ENCODE data around the gene CCDC88B.

The CCDC88B gene, protein sequence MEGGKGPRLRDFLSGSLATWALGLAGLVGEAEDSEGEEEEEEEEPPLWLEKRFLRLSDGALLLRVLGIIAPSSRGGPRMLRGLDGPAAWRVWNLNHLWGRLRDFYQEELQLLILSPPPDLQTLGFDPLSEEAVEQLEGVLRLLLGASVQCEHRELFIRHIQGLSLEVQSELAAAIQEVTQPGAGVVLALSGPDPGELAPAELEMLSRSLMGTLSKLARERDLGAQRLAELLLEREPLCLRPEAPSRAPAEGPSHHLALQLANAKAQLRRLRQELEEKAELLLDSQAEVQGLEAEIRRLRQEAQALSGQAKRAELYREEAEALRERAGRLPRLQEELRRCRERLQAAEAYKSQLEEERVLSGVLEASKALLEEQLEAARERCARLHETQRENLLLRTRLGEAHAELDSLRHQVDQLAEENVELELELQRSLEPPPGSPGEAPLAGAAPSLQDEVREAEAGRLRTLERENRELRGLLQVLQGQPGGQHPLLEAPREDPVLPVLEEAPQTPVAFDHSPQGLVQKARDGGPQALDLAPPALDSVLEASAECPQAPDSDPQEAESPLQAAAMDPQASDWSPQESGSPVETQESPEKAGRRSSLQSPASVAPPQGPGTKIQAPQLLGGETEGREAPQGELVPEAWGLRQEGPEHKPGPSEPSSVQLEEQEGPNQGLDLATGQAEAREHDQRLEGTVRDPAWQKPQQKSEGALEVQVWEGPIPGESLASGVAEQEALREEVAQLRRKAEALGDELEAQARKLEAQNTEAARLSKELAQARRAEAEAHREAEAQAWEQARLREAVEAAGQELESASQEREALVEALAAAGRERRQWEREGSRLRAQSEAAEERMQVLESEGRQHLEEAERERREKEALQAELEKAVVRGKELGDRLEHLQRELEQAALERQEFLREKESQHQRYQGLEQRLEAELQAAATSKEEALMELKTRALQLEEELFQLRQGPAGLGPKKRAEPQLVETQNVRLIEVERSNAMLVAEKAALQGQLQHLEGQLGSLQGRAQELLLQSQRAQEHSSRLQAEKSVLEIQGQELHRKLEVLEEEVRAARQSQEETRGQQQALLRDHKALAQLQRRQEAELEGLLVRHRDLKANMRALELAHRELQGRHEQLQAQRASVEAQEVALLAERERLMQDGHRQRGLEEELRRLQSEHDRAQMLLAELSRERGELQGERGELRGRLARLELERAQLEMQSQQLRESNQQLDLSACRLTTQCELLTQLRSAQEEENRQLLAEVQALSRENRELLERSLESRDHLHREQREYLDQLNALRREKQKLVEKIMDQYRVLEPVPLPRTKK (N-terminal part only)

DNA sequence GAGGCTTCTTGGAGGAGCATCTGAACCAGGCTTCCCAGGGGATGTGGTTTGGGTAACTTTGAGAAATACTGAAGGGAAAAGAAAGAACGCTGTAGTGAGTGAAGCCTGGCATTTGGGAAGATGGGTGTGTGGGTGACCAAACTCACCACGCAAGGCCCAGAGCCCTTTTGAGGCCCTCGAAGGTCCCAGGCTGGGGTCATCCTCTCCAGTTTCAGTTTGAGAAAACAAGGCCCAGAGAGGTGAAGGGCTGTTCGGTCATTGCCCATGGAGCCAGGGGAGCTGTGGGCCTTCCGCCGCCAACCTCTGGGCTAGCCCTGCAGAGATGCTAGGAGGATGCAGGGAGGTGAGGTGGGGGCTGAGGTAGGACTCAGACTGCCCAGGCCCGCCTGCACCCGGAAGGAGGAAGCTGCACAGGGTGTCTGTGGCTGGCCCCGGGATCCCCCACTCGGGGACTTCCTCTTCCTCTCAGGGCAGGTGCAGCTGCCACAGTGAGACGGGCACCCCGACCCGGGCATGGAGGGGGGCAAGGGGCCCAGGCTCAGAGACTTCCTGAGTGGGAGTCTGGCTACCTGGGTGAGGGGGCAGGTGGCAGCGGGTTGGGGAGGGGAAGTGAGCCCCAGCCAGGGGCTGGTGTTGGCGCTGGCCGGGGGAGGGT lies at the start of gene CCDC88B:
Gene CCDC88B (plus strand): TSS at position 451 of the 655 bp plus-strand sequence. CDS start 63 bp downstream, at position 514.
- peak; percentile 66 to 76 (median 74) for DNase-seq (ENCODE audit: low read depth in 2 of 3, low spot score in 1 of 3)

DNA sequence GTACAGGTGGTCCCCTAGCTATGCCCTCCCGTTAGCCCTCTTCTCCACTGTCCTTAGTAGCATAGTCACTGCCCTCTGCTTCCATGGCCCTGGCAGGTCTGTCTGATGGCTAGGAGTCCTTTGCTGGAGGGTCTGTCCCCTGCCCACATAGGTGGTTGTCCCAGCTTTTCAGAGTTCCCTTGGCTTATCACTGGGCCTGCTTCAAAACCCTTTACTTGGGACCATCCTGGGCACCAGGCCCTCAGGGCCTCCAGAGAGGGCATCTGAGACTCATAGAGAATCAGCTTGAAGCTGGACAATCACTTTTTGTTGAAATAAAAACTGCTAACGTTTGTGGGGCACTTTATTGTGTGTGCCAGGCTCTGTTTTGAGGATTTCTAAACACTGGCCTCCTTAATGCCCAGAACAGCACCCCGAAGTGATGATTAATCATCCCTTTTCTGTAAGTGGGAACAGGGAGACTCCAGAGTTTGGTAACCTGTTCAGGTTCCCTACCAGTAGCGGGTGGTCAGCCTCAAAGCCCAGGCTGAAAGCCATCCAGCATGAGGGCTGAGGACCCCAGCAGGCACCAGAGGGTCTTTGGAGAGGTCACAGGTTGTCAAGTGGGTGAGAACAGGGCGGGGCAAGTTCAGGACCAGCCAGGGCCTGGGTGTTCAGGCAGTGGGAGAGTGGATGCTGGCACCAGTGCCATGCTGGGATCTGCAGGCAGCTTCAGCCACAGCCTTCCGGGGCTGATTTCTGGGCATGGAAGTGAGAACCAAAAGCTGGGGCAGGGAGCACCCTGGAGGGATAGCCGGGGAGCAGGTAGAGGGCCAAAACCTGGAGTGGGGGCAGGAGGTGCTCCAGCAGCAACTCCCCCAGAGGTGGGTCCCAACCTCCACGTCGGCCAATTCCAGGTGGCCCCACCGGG lies 49.4 kb upstream of the CCDC88B start:
- no peak for DNase-seq (ENCODE audit: low read depth in 2 of 3, low spot score in 1 of 3)

DNA sequence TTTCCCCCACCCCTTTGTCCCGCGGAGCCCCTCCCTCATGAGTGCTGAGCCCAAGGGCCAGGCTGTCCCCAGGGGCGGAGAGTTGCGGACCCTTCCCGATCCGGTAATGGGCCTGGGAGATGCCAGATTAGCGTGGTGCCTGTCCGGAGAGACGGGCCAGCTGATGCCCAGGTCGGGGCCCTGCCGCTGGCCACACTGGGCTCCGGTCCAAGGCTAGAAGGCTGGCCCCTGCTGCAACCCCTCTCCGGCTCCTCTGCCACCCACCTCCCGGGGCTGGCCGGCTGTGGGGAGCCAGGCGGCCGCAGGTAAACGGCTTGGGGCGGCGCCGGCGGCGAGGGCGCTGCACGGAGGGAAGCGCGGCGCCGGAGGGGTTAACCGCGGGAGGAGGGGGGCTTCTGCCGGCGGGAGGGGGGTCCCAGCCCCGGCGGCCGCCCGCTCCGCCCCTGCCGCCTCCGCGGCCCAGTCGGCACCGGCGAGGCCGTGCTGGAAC lies 48.7 kb upstream of the CCDC88B start, which contains the start of gene KCNK4:
Gene KCNK4 (plus strand): TSS at position 41 of the 490 bp plus-strand sequence. CDS start 1,717 bp downstream, outside the sequence.
- DNase-seq (ENCODE audit: low read depth in 2 of 3, low spot score in 1 of 3), result no peak

DNA sequence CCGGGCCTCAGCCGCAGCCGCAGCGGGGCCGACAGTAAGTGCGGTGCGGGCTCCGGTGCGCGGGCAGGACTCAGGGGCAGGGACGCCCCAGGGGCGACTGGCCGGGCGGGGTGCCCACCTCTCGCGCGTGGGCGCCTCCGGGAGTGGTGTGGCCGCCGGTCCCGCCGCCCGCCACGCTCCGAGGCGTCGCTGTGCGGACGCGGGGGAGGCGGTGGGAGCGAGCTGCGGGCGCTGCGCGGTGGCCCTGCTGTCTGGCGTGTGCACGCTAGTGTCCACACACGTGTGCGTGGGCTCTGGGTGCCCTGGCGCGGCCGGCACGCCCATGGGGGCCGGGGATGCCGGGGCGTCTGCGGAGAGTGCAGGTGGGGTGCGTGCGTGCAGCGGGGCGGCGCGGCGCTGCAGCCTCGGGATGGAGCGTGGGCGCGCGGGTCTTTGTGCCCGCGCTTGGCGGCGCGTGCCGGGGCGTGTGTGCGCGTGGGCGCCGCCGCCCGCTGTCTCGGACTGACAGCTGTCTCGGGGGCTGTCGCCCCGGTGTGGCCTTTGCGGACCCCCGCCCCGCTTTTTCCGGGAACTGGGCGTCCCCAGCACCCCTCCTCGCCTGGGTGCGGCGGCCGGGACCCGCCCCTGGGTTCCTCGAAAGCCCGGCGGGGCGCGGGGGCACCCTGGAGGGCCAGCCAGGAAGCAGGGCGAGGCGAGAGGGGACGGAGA lies 48.1 kb upstream of the CCDC88B start:
- no peak for DNase-seq (ENCODE audit: low read depth in 2 of 3, low spot score in 1 of 3)

DNA sequence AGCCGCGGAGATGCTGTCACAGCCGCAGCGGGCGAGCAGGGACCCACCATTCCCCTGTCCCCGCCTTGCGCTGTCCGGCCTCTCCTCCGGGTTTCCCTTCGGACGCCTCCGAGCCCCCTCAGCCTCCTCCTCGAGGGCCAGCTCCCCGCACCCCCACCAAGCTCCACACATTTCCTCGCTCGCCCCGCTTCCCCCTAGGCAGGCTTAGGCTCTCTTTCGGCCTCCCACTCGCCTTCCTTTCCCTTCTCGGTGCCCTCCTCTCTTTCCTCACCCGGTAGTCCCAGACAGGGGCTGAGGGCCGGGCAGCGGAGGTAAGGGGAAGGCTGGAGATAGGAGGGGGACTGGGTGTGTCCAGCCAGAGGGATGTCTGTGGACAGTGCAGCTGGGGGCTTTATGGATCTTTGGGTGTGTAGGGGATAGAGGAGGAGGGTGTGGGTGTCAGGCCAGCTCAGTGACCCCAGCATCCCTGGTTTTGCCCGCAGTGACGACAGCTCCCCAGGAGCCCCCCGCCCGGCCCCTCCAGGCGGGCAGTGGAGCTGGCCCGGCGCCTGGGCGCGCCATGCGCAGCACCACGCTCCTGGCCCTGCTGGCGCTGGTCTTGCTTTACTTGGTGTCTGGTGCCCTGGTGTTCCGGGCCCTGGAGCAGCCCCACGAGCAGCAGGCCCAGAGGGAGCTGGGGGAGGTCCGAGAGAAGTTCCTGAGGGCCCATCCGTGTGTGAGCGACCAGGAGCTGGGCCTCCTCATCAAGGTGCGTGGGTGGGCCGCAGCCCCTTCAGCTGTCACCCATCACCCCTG lies 47.3 kb upstream of the CCDC88B start:
- no peak for DNase-seq (ENCODE audit: low read depth in 2 of 3, low spot score in 1 of 3)

DNA sequence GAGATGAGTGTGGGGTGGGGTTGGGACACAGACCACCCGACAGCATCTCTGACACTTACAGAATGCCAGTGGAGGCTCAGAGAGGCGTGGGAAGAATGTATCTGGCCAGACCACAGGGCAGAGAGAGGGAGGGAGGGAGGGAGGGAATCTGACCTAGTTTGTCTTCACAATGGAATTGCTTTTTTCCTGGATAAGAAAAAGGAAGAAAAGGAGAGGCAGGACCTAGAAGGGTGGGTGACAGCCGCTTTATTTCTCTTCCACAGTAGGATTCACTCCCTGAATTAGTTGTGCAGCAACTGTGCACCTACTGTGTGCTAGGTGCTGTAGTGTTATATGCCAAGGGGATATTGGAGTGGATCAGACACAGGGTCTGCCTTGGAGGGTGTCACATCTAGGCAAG lies 45.2 kb upstream of the CCDC88B start:
- no peak for DNase-seq (ENCODE audit: low read depth in 2 of 3, low spot score in 1 of 3)

DNA sequence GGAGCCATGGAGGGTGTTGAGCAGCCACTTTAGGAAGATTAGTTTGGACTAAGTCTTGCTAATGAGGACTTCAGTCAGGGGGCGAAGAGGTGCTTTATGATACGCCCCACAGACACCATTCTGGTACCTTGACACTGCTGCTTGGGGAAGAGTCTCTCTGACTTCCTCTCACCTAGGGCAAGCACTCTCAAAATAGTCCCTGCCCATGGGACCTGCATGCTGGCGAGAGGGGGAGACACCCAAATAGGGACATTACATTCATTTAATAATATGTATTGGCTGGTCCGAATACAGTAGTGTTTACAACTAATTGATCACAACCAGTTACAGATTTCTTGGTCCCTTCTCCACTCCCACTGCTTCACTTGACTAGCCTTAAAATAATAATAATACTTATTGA lies 44.2 kb upstream of the CCDC88B start:
- no peak for DNase-seq (ENCODE audit: low read depth in 2 of 3, low spot score in 1 of 3)

DNA sequence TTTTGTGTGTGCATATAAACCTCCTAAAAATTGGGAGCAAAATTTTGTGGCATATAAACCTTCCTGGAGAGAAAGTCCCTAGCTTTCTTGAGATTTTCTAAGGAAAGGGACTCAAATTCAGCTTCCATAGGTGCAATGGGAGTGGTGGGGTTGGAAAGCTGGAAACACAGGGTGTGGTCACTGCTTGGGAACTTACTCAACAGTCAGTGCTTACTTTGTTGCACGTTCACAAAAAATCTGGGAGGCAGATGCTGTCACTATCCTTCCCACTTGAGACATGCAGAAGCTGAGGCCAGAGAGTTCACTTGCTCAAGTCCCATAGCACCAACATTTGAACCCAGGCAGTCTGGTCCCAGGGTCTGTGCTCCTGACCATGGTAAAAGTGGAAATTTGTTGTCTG lies 43.8 kb upstream of the CCDC88B start:
- no peak for DNase-seq (ENCODE audit: low read depth in 2 of 3, low spot score in 1 of 3)

DNA sequence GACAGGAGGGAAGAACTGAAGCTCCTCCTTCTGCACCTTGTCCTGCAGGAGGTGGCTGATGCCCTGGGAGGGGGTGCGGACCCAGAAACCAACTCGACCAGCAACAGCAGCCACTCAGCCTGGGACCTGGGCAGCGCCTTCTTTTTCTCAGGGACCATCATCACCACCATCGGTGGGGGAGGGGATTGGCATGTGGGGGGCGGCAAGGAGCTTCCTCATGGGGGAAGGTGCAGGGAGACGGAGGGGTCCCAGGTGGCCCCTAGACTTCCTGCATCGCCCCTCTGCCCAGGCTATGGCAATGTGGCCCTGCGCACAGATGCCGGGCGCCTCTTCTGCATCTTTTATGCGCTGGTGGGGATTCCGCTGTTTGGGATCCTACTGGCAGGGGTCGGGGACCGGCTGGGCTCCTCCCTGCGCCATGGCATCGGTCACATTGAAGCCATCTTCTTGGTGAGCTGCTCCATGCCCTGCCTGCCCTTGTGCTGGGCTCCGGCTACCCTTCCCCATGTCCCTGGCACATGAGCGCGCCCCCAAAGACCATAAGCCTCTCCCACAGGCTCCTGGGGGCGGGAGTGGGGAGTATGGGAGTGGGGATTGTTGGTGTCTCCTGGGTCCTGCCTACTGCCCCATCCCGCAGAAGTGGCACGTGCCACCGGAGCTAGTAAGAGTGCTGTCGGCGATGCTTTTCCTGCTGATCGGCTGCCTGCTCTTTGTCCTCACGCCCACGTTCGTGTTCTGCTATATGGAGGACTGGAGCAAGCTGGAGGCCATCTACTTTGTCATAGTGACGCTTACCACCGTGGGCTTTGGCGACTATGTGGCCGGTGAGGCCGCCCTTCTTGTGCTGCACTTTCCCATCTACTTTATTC lies 42.9 kb upstream of the CCDC88B start:
- DNase-seq (ENCODE audit: low read depth in 2 of 3, low spot score in 1 of 3), result no peak

DNA sequence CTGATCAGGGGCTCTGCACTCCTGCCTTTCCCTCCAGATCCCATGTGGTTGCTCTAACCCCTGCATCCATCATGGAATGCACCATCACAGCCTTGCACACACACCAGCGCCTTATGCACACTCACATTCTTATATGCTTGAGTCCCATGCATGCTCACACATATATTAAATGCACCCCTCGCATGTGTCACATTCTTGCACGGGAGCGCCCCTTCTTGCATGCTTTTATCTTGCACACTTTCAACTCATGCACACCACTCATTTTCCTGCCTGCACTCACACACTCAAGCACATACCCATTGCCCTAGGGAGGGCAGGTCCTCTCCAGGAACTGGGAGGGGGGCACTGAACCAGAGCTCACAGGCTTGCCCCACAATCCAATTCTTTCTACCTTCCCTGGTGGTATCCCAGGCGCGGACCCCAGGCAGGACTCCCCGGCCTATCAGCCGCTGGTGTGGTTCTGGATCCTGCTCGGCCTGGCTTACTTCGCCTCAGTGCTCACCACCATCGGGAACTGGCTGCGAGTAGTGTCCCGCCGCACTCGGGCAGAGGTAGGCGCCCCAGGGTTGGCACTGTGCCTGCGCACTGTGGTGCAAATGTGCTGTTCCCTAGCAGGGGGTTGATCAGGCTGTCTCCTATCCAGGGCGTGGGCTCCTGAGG lies 42.2 kb upstream of the CCDC88B start:
- DNase-seq (ENCODE audit: low read depth in 2 of 3, low spot score in 1 of 3), result no peak

DNA sequence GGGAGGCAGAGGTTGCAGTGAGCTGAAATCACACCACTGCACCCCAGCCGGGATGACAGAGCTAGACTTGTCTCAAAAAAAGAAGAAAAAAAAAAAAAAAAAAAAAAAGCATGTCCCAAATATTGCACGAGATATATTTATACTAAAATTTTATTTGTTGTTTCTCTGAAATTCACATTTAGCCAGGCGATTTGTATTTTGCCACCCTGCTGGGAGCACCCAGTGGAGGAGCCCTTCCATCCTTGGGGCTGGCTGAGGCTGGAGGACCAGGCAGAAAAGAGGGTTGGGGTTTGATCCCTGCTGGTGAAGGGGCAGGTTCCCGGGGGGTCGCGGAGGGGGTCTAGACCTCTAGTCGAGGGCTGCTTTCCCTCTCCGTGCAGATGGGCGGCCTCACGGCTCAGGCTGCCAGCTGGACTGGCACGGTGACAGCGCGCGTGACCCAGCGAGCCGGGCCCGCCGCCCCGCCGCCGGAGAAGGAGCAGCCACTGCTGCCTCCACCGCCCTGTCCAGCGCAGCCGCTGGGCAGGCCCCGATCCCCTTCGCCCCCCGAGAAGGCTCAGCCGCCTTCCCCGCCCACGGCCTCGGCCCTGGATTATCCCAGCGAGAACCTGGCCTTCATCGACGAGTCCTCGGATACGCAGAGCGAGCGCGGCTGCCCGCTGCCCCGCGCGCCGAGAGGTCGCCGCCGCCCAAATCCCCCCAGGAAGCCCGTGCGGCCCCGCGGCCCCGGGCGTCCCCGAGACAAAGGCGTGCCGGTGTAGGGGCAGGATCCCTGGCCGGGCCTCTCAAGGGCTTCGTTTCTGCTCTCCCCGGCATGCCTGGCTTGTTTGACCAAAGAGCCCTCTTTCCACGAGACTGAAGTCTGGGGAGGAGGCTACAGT lies 40.8 kb upstream of the CCDC88B start:
- no peak for DNase-seq (ENCODE audit: low read depth in 2 of 3, low spot score in 1 of 3)

DNA sequence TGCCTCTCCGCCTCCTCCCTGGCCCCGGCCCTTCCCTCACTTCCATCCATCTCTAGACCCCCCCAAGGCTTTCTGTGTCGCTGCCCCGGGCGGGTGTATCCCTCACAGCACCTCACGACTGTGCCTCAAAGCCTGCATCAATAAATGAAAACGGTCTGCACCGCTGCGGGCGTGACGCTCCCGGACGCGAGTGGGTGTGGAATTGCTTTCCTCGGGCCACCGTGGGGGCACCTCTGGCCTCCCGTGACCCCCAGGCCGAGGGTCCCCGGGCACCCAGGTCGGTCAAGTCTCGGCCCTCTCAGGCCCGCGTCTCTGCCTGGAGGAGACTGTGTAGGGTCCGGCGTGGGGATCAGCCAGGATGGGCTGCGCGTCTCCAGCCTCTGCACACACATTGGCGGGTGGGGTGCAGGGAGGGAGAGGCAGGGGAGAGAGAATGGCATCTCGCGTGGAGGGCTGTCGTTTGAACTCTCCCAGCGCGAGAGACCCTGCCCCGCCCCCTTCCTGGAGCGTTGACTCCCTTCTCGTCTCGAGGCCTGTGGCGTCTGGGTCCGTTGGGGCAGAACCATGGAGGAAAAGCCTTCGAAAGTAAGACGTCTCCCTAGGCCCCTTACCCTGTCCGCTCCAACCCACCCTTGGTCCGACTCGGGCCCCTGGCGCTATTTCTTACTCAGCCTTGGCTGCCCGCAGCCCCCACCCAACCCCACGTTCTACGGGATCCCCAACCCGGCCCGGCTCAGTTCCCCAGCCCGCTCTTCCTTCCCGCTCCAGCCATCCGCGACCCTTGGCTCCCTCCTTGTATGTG lies 40.0 kb upstream of the CCDC88B start, which contains the start of gene CATSPERZ:
Gene CATSPERZ (plus strand): TSS at position 512 of the 802 bp plus-strand sequence. CDS start 53 bp downstream, at position 565.
- no peak for DNase-seq (ENCODE audit: low read depth in 2 of 3, low spot score in 1 of 3)

DNA sequence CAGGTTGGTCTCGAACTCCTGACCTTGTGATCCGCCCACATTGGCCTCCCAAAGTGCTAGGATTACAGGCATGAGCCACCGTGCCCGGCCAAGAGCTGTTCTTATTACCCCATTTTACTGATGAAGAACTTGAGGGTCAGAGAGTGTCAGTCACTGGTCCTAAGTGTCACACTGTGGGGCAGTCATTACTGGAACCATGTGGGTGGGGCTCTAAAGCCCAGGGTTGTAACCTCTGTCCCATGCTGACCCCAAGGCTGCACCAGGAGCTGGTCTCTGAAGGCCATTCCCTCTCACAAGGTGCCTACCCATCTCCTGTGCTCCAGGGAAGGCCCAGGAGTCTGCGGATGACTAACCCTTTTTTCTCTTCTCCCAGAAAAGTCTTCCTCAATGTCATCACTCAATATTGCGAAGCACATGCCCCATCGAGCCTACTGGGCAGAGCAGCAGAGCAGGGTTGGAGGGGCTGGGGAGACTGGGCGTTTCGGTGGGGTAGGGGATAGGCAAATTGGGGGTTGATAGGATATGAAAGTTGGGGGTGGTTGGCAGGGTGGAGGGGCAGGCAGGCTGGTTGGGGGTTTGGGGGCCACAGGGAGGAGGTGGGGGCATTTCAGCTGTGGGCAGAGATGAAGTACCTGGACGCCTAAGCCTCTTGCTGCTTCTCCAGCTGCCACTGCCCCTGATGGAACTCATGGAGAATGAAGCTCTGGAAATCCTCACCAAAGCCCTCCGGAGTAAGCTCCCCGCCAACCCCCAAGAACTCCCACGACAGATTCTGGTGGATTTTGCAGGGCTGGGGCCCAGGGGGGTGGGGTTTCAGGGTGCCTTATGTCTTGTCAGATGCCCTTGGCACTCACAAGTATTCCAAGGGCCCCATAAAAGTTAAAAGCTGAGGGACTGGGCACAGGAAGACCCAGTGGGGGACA lies 36.6 kb upstream of the CCDC88B start:
- no peak for DNase-seq (ENCODE audit: low read depth in 2 of 3, low spot score in 1 of 3)

DNA sequence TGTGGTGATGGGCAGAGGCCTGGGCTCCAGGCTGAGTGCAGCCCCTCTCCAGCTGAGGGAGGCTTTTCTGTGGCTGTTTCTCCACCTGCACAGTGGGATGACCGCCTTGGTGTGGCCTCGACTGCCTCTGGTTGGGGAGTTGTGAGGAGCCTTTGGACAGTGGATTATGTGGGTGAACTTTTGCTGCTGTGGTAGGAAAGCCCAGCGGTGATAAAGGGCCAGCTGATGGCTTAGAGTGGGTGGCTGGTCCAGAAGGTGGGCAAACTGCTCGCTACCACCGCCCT lies 36.0 kb upstream of the CCDC88B start:
- DNase-seq (ENCODE audit: low read depth in 2 of 3, low spot score in 1 of 3), result no peak

All from stimulated activated CD4-positive, alpha-beta T cell treated with anti-CD3 and anti-CD28 coated beads, Interleukin-12 subunit alpha, Interleukin-12 subunit beta, amount 100 ng/mL, for 48 hours (primary cell).